SK-N-SH treated with all-trans-retinoic acid at 6 μM for 48 hours (cell line): ENCODE measurements around the gene KIAA1671.

ENCODE experiments used
- ATAC-seq: fragments of 200-7000 bp; cut with Tn5 transposase; 3 replicates; pipeline ENCODE4 v1.9.1; 2020; ENCODE audit warnings: mild to moderate bottlenecking, moderate library complexity
- ARNTL ChIP-seq: fragments of 450-650 bp; formaldehyde crosslinking; IDR thresholded peaks from 2 replicates; pipeline ENCODE4 v1.5.0; 2020; ENCODE audit warnings: low read depth, mild to moderate bottlenecking, moderate library complexity, borderline replicate concordance
- BACH2 ChIP-seq: fragments of 250-450 bp; sonication (Bioruptor Pico); IDR thresholded peaks from 2 replicates; pipeline ENCODE4 v1.9.0; 2021; ENCODE audit warnings: mild to moderate bottlenecking, borderline replicate concordance
- CREB5 ChIP-seq: fragments of 250-450 bp; sonication (Bioruptor Pico); IDR thresholded peaks from 2 replicates; pipeline ENCODE4 v1.5.1; 2020; ENCODE audit warnings: low read depth, mild to moderate bottlenecking, moderate library complexity
- CSDC2 ChIP-seq: fragments of 250-450 bp; sonication (Bioruptor Pico); IDR thresholded peaks from 2 replicates; pipeline ENCODE4 v1.5.0; 2020; ENCODE audit warnings: mild to moderate bottlenecking, moderate library complexity
- CSRNP3 ChIP-seq: fragments of 250-450 bp; sonication (Bioruptor Pico); IDR thresholded peaks from 2 replicates; pipeline ENCODE4 v1.5.1; 2021; ENCODE audit warnings: mild to moderate bottlenecking, moderate library complexity
- ESRRG ChIP-seq: fragments of 250-450 bp; sonication (Bioruptor Pico); IDR thresholded peaks from 2 replicates; pipeline ENCODE4 v1.6.1; 2021; ENCODE audit warnings: mild to moderate bottlenecking
- GLIS3 ChIP-seq: fragments of 250-450 bp; sonication (Bioruptor Pico); IDR thresholded peaks from 2 replicates; pipeline ENCODE4 v1.5.0; 2020; ENCODE audit warnings: mild to moderate bottlenecking, moderate library complexity
- ISL1 ChIP-seq: fragments of 250-450 bp; sonication (Bioruptor Pico); IDR thresholded peaks from 2 replicates; pipeline ENCODE4 v2.1.2; 2022; ENCODE audit warnings: mild to moderate bottlenecking, moderate library complexity
- OSR1 ChIP-seq: fragments of 250-450 bp; sonication (Bioruptor Pico); IDR thresholded peaks from 2 replicates; pipeline ENCODE4 v1.8.0; 2022; ENCODE audit warnings: moderate library complexity, mild to moderate bottlenecking, inconsistent platforms
- PATZ1 ChIP-seq: fragments of 250-450 bp; sonication (Bioruptor Pico); IDR thresholded peaks from 2 replicates; pipeline ENCODE4 v1.8.0; 2020; ENCODE audit warnings: mild to moderate bottlenecking, moderate library complexity, borderline replicate concordance
- POU6F1 ChIP-seq: fragments of 250-450 bp; sonication (Bioruptor Pico); IDR thresholded peaks from 2 replicates; pipeline ENCODE4 v1.8.0; 2021; ENCODE audit warnings: low read depth, mild to moderate bottlenecking, moderate library complexity, borderline replicate concordance
- PPARA ChIP-seq: fragments of 250-450 bp; sonication (Bioruptor Pico); IDR thresholded peaks from 2 replicates; pipeline ENCODE4 v1.5.0; 2020; ENCODE audit warnings: mild to moderate bottlenecking, borderline replicate concordance
- RARB ChIP-seq: fragments of 250-450 bp; sonication (Bioruptor Pico); IDR thresholded peaks from 2 replicates; pipeline ENCODE4 v1.8.0; 2021; ENCODE audit warnings: mild to moderate bottlenecking, moderate library complexity
- SNAI2 ChIP-seq: fragments of 250-450 bp; sonication (Bioruptor Pico); IDR thresholded peaks from 2 replicates; pipeline ENCODE4 v1.5.0; 2020; ENCODE audit warnings: mild to moderate bottlenecking, moderate library complexity
- TCF4 ChIP-seq: fragments of 250-450 bp; sonication (Bioruptor Pico); IDR thresholded peaks from 2 replicates; pipeline ENCODE4 v1.8.0; 2021; ENCODE audit warnings: mild to moderate bottlenecking, moderate library complexity, borderline replicate concordance
- TOX ChIP-seq: fragments of 250-450 bp; sonication (Bioruptor Pico); IDR thresholded peaks from 2 replicates; pipeline ENCODE4 v1.8.0; 2021; ENCODE audit warnings: mild to moderate bottlenecking, moderate library complexity, borderline replicate concordance
- TSHZ2 ChIP-seq: fragments of 250-450 bp; sonication (Bioruptor Pico); IDR thresholded peaks from 2 replicates; pipeline ENCODE4 v1.5.0; 2020; ENCODE audit warnings: mild to moderate bottlenecking, moderate library complexity
- ZC3H10 ChIP-seq: fragments of 250-450 bp; sonication (Bioruptor Pico); IDR thresholded peaks from 2 replicates; pipeline ENCODE4 v1.5.1; 2021; ENCODE audit warnings: mild to moderate bottlenecking, moderate library complexity
- ZFP3 ChIP-seq: fragments of 250-450 bp; sonication (Bioruptor Pico); IDR thresholded peaks from 2 replicates; pipeline ENCODE4 v1.5.0; 2020; ENCODE audit warnings: mild to moderate bottlenecking, moderate library complexity
- ZFP30 ChIP-seq: fragments of 450-650 bp; formaldehyde crosslinking; IDR thresholded peaks from 2 replicates; pipeline ENCODE4 v1.5.0; 2022; ENCODE audit warnings: mild to moderate bottlenecking, moderate library complexity
- ZNF565 ChIP-seq: fragments of 450-650 bp; formaldehyde crosslinking; conservative IDR thresholded peaks from 2 replicates; pipeline ENCODE4 v1.5.0; 2020; ENCODE audit warnings: low read depth, mild to moderate bottlenecking, moderate library complexity
- ZNF70 ChIP-seq: fragments of 450-650 bp; formaldehyde crosslinking; IDR thresholded peaks from 2 replicates; pipeline ENCODE4 v1.5.0; 2020; ENCODE audit warnings: mild to moderate bottlenecking, moderate library complexity
- ZNF8 ChIP-seq: fragments of 450-650 bp; formaldehyde crosslinking; IDR thresholded peaks from 2 replicates; pipeline ENCODE4 v1.5.0; 2020; ENCODE audit warnings: mild to moderate bottlenecking, moderate library complexity

KIAA1671 gene

DNA sequence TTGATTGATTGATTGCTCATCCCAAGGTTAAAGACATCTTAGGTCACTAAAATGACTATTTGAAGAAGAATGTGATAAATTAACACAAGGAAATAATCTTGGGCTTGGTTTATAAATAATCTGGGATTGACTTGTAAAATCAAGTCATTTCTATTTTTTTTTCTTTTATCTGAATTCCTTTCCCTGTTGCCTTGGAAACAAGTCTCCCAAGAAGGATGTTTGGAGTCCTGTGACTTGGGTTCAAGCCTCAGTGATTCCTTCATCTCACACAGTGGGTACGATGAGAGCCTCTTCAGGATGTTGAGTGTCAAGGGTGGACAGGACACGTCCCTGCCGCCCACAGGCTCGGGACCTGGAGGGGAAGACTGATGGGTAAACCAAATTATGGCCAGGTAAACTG, 149.0 kb downstream of the KIAA1671 start:
- TF ChIP-seq RARB (CRISPR knock-in tag) = no peak
- TF ChIP-seq CSRNP3 (CRISPR knock-in tag) = no peak
- TF ChIP-seq TOX (CRISPR knock-in tag) = no peak
- TF ChIP-seq ZFP3 (CRISPR knock-in tag) = no peak
- no peak for TF ChIP-seq ARNTL (CRISPR knock-in tag)
- no peak for TF ChIP-seq BACH2
- TF ChIP-seq PPARA (CRISPR knock-in tag) = no peak
- no peak for TF ChIP-seq ZC3H10 (CRISPR knock-in tag)
- no peak for TF ChIP-seq TSHZ2 (CRISPR knock-in tag)
- TF ChIP-seq CREB5 = no peak
- no peak for TF ChIP-seq ZFP30 (CRISPR knock-in tag)
- no peak for TF ChIP-seq SNAI2 (CRISPR knock-in tag)
- no peak for TF ChIP-seq POU6F1 (CRISPR knock-in tag)
- no peak for TF ChIP-seq ZNF70
- TF ChIP-seq ISL1 (CRISPR knock-in tag) = no peak
- TF ChIP-seq ESRRG (CRISPR knock-in tag) = no peak
- TF ChIP-seq CSDC2 (CRISPR knock-in tag) = no peak
- TF ChIP-seq ZNF565 = no peak
- no peak for TF ChIP-seq PATZ1 (CRISPR knock-in tag)
- TF ChIP-seq, all 23 proteins: peak for 0
- ATAC-seq = no peak

GRCh38 chr22:25101986-25102385, 149.5 kb downstream of the KIAA1671 start:
- no peak for TF ChIP-seq ZFP3 (CRISPR knock-in tag)
- no peak for TF ChIP-seq RARB (CRISPR knock-in tag)
- TF ChIP-seq GLIS3 (CRISPR knock-in tag) = no peak
- TF ChIP-seq PPARA (CRISPR knock-in tag) = no peak
- TF ChIP-seq CSDC2 (CRISPR knock-in tag) = no peak
- no peak for TF ChIP-seq CSRNP3 (CRISPR knock-in tag)
- no peak for TF ChIP-seq ZNF70
- TF ChIP-seq ZFP30 (CRISPR knock-in tag) = no peak
- TF ChIP-seq ZNF8 = no peak
- TF ChIP-seq POU6F1 (CRISPR knock-in tag) = no peak
- TF ChIP-seq TCF4 (CRISPR knock-in tag) = no peak
- no peak for TF ChIP-seq ISL1 (CRISPR knock-in tag)
- TF ChIP-seq ESRRG (CRISPR knock-in tag) = no peak
- no peak for TF ChIP-seq SNAI2 (CRISPR knock-in tag)
- TF ChIP-seq OSR1 = no peak
- TF ChIP-seq ARNTL (CRISPR knock-in tag) = no peak
- TF ChIP-seq ZC3H10 (CRISPR knock-in tag) = no peak
- no peak for ATAC-seq
